Liver (tissue), 9 donors: ENCODE data around the gene SMIM3. TPM values are rescaled to one million over a fixed set of nuclear protein-coding genes. Genes with fewer than 3 reads are reported as not detected.

Experiments used
- DNase-seq: peaks from one replicate; pipeline ENCODE4 v3.0.0-alpha.2; 2017; ENCODE audit warnings: low spot score
- H3K27ac ChIP-seq, 2 donors: one replicate each; pipeline ENCODE4 v1.7.0; 2013; ENCODE audit warnings: inconsistent platforms in 2 of 2, low read length in 2 of 2, control low read depth in 1 of 2, low read depth in 1 of 2, mild to moderate bottlenecking in 1 of 2
- H3K27me3 ChIP-seq, 4 donors: one replicate each; pipeline versions ENCODE4 v1.6.1 to v1.7.0; 2013; ENCODE audit warnings: low read length in 3 of 4, inconsistent platforms in 1 of 4, mild to moderate bottlenecking in 1 of 4, moderate library complexity in 1 of 4; ENCODE audit not compliant: control insufficient read depth in 4 of 4, insufficient read depth in 4 of 4
- H3K36me3 ChIP-seq, 4 donors: one replicate each; pipeline versions ENCODE4 v1.6.1 to v1.7.0; 2013; ENCODE audit warnings: low read length in 3 of 4, mild to moderate bottlenecking in 3 of 4, low read depth in 1 of 4, moderate library complexity in 1 of 4; ENCODE audit not compliant: control insufficient read depth in 4 of 4, insufficient read depth in 3 of 4
- H3K4me1 ChIP-seq, 4 donors: one replicate each; pipeline versions ENCODE4 v1.6.1 to v1.7.0; 2013; ENCODE audit warnings: low read length in 3 of 4, mild to moderate bottlenecking in 3 of 4, moderate library complexity in 1 of 4; ENCODE audit not compliant: control insufficient read depth in 4 of 4, insufficient read depth in 4 of 4
- H3K4me3 ChIP-seq, 3 donors: one replicate each; pipeline versions ENCODE4 v1.6.1 to v1.7.0; 2013; ENCODE audit warnings: low read length in 3 of 3, control low read depth in 1 of 3, low read depth in 1 of 3, mild to moderate bottlenecking in 1 of 3
- H3K9ac ChIP-seq, 2 donors: one replicate each; pipeline ENCODE4 v1.7.0; 2013; ENCODE audit warnings: low read length in 2 of 2, mild to moderate bottlenecking in 2 of 2, moderate library complexity in 2 of 2, control low read depth in 1 of 2, low read depth in 1 of 2
- H3K9me3 ChIP-seq, 4 donors: one replicate each; pipeline versions ENCODE4 v1.6.1 to v1.7.0; 2013; ENCODE audit warnings: low read length in 3 of 4; ENCODE audit not compliant: control insufficient read depth in 4 of 4
- ATF3 ChIP-seq: IDR thresholded peaks from 2 replicates; pipeline ENCODE4 v1.6.1; 2016; ENCODE audit warnings: antibody characterized with exemption
- CTCF ChIP-seq: fragments of 150-350 bp; IDR thresholded peaks from 2 replicates; pipeline ENCODE4 v1.5.1; 2017; ENCODE audit warnings: improper control_type of control experiment, low read depth, low read length; ENCODE audit not compliant: missing input control
- EGR1 ChIP-seq, 2 donors: IDR thresholded peaks; 2 replicates each; pipeline ENCODE4 v1.6.1; 2016 to 2018; ENCODE audit warnings: antibody characterized with exemption in 2 of 2, low read depth in 2 of 2
- FOXA1 ChIP-seq: IDR thresholded peaks from 2 replicates; pipeline ENCODE4 v1.6.1; 2016; ENCODE audit warnings: antibody characterized with exemption
- FOXA2 ChIP-seq: IDR thresholded peaks from 2 replicates; pipeline ENCODE4 v1.6.1; 2016; ENCODE audit warnings: antibody characterized with exemption
- GABPA ChIP-seq, 2 donors: IDR thresholded peaks in 1 of 2; conservative IDR thresholded peaks in 1 of 2; 2 replicates each; pipeline ENCODE4 v1.6.1; 2016; ENCODE audit warnings: antibody characterized with exemption in 2 of 2, mild to moderate bottlenecking in 1 of 2, moderate library complexity in 1 of 2
- HNF4A ChIP-seq, 2 donors: conservative IDR thresholded peaks; 2 replicates each; pipeline ENCODE4 v1.6.1; 2016; ENCODE audit warnings: antibody characterized with exemption in 2 of 2, mild to moderate bottlenecking in 2 of 2
- HNF4G ChIP-seq: IDR thresholded peaks from 2 replicates; pipeline ENCODE4 v1.6.1; 2016; ENCODE audit warnings: antibody characterized with exemption
- JUND ChIP-seq, 2 donors: IDR thresholded peaks; 2 replicates each; pipeline ENCODE4 v1.6.1; 2016; ENCODE audit warnings: antibody characterized with exemption in 2 of 2
- NR2F2 ChIP-seq: IDR thresholded peaks from 2 replicates; pipeline ENCODE4 v1.6.1; 2016; ENCODE audit warnings: antibody characterized with exemption
- REST ChIP-seq: IDR thresholded peaks from 2 replicates; pipeline ENCODE4 v1.6.1; 2016; ENCODE audit warnings: antibody characterized with exemption, mild to moderate bottlenecking
- RXRA ChIP-seq, 2 donors: IDR thresholded peaks; 2 replicates each; pipeline ENCODE4 v1.6.1; 2017 to 2018; ENCODE audit warnings: antibody characterized with exemption in 2 of 2, mild to moderate bottlenecking in 1 of 2
- TAF1 ChIP-seq: conservative IDR thresholded peaks from 2 replicates; pipeline ENCODE4 v1.6.1; 2016; ENCODE audit warnings: antibody characterized with exemption, mild to moderate bottlenecking
- ZBTB33 ChIP-seq: IDR thresholded peaks from 2 replicates; pipeline ENCODE4 v1.6.1; 2016; ENCODE audit warnings: antibody characterized with exemption
- WGBS: extraction: QIAGEN DNeasy Blood & Tissue Kit; methylation state at CpG from one replicate; pipeline ENCODE4 v1.1.7; 2013; 5-methylcytosine and 5-hydroxymethylcytosine counted together
- polyA plus RNA-seq, 2 donors: library from polyadenylated mRNA; stranded (reverse) in 1 of 2; unstranded in 1 of 2; fragments of 200-250 nt in 1 of 2; fragments of >200 nt in 1 of 2; fragmentation: Nextera tagmentation in 1 of 2; extraction: Ambion mirVana in 1 of 2; gene quantifications; one replicate each; pipeline versions ENCODE4 v1.2.1 to v1.2.3, GENCODE V29; 2013 to 2015
- total RNA-seq, 2 donors: library from RNA; depleted of rRNA; stranded (reverse); fragments of >200 nt; gene quantifications; one replicate each; pipeline ENCODE4 v1.2.3, GENCODE V29; 2014
- donor health status: healthy.
- donor health status: healthy.
- donor health status: healthy.
- donor health status: healthy.
- donor health status: healthy.

Gene SMIM3
- total and polyA plus RNA-seq, 4 donors = 3.0 to 5.7 (median 3.6) TPM

- Histone ChIP-seq H3K4me1 (peaks cover 8 to 15% (median 9%) of the 10 kb centered on the region in 4 donors), H3K27me3 (no peaks in the 10 kb centered on the region), H3K9me3 (no peaks in the 10 kb centered on the region), H3K27ac (no peak overlapping the region), H3K9ac (no peak overlapping the region), H3K4me3 (peak overlapping the region in 1 of 3 donors; percentile 60), H3K36me3 (peaks cover 7 to 33% (median 19%) of the 10 kb centered on the region in 4 donors)
- 97% methylated on average over 1 of the region's 1 CpG for WGBS
- no peak for TF ChIP-seq ATF3
- no peak for TF ChIP-seq FOXA1
- DNase-seq = no peak
These were observed 21.4 kb upstream of the SMIM3 start for GRCh38 chr5:150757087-150757649.

- TF ChIP-seq HNF4G (no peak), REST (peak; percentile 58)
- Histone ChIP-seq H3K36me3 (peaks cover 7 to 26% (median 14%) of the 10 kb centered on the region in 4 donors), H3K27ac (peak overlapping the region; percentile 95 to 97), H3K27me3 (no peaks in the 10 kb centered on the region), H3K4me1 (peaks cover 8 to 15% (median 9%) of the 10 kb centered on the region in 4 donors), H3K4me3 (peak overlapping the region; percentile 60 to 93 (median 77)), H3K9me3 (no peaks in the 10 kb centered on the region), H3K9ac (peak overlapping the region; percentile 97)
- WGBS = 3% methylated on average over 12 of the region's 12 CpGs
- no peak for DNase-seq
These were observed 20.4 kb upstream of the SMIM3 start for GRCh38 chr5:150758203-150758530.

GRCh38 chr5:150758531-150759333, 19.8 kb upstream of the SMIM3 start, which contains the start of gene DCTN4:
TSS of gene DCTN4 (minus strand) at chr5:150759017. CDS start at chr5:150758993, 24 bp downstream.
- DNase-seq = peak; percentile 92
- H3K4me1 ChIP-seq = peaks cover 8 to 15% (median 9%) of the 10 kb centered on the region in 4 donors
- peak; percentile 80 for TF ChIP-seq TAF1
- TF ChIP-seq ATF3 = peak; percentile 62
- peak; percentile 80 for TF ChIP-seq NR2F2
- TF ChIP-seq FOXA1 = no peak
- TF ChIP-seq HNF4A (conservative IDR thresholded peaks at IDR 0.05) = peak in 1 of 2 donors; percentile 52
- TF ChIP-seq GABPA (IDR thresholded peaks at IDR 0.05 in 1 of 2, conservative IDR thresholded peaks at IDR 0.05 in 1 of 2) = peak; percentile 74 to 91
- TF ChIP-seq JUND (IDR thresholded peaks at IDR 0.05) = peak; percentile 27 to 56
- TF ChIP-seq CTCF = no peak
- peak in 1 of 2 donors; percentile 25 for TF ChIP-seq EGR1 (IDR thresholded peaks at IDR 0.05; ENCODE audit: low read depth in 2 of 2)
- TF ChIP-seq ZBTB33 = no peak
- TF ChIP-seq FOXA2 = no peak
- no peak for TF ChIP-seq HNF4G
- TF ChIP-seq RXRA (IDR thresholded peaks at IDR 0.05) = peak; percentile 17 to 51

More at GRCh38 chr5:150758531-150759333, 19.8 kb upstream of the SMIM3 start, which contains the start of gene DCTN4:
- Histone ChIP-seq H3K9ac (peak within 1 kb of the TSS; percentile 97), H3K9me3 (no peaks in the 10 kb centered on the region), H3K27me3 (no peaks in the 10 kb centered on the region), H3K27ac (peak within 1 kb of the TSS; percentile 95 to 97), H3K36me3 (peaks cover 5 to 20% (median 11%) of the 10 kb centered on the region in 4 donors), H3K4me3 (peak within 1 kb of the TSS; percentile 60 to 93 (median 77))
- WGBS = 1% methylated on average over 51 of the region's 51 CpGs
